Cardiac muscle cell (in vitro differentiated cells and primary cell): ENCODE results near the gene GFPT1. TPM values are rescaled to one million over a fixed set of nuclear protein-coding genes. Genes with fewer than 3 reads are reported as not detected.

Experiments used
- DNase-seq, 2 donors: peaks; one replicate each; pipeline versions ENCODE4 v3.0.0 to v3.0.0-alpha.2; 2010 to 2017; ENCODE audit warnings: low read depth in 1 of 2, low spot score in 1 of 2
- H3K27ac ChIP-seq: fragments of 200-600 bp; sonication (generic); 2 replicates; pipeline ENCODE4 v1.5.1; 2016
- H3K27me3 ChIP-seq: fragments of 200-600 bp; sonication (generic); 2 replicates; pipeline ENCODE4 v1.6.0; 2016; ENCODE audit warnings: control low read depth
- H3K36me3 ChIP-seq: fragments of 200-600 bp; sonication (generic); 2 replicates; pipeline ENCODE4 v1.5.1; 2016; ENCODE audit warnings: control low read depth
- H3K4me1 ChIP-seq: fragments of 200-600 bp; sonication (generic); 2 replicates; pipeline ENCODE4 v1.8.1; 2017; ENCODE audit warnings: low read depth, mild to moderate bottlenecking, mixed run types
- H3K4me3 ChIP-seq: fragments of 200-600 bp; sonication (generic); 2 replicates; pipeline ENCODE4 v1.5.1; 2016; ENCODE audit warnings: mild to moderate bottlenecking
- H3K9me3 ChIP-seq: fragments of 200-600 bp; sonication (generic); 2 replicates; pipeline ENCODE4 v1.5.1; 2017; ENCODE audit warnings: low read depth, mild to moderate bottlenecking, control low read depth
- polyA plus RNA-seq: library from polyadenylated mRNA; unstranded; fragments of >200 nt; fragmentation: Nextera tagmentation; extraction: Ambion mirVana; gene quantifications from 2 replicates; pipeline ENCODE4 v1.2.1, GENCODE V29; 2016
- total RNA-seq: library from RNA; depleted of rRNA; stranded (reverse); fragments of >200 nt; gene quantifications from 2 replicates; pipeline ENCODE4 v1.2.3, GENCODE V29; 2016
- TF ChIP-seq, protein P1 (sequence below): IDR thresholded peaks from 2 replicates; pipeline ENCODE4 v1.5.1; 2012; ENCODE audit warnings: low read depth, mild to moderate bottlenecking, low read length

GFPT1 gene
- total and polyA plus RNA-seq, 2 experiments from 2014 or later = 22.4 to 31.7 TPM

DNA sequence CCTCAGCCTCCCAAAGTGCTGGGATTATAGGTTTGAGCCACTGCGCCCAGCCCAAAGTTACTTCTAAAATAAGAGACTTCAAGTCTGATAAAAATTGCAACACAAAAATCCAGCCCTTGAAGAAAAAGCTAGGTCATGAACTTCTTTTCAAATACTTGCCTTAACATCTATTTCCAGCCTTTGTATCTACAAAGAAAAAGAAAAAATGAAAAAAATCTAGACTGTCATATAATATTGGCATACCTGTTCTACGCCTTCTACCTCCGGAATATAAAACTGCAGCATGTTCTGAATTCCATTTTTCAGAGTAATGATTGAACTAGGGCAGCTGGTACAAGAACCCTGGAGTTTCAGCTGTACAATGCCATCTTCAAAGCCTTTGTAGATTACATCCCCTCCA, 13.1 kb upstream of the GFPT1 start:
- H3K27me3 ChIP-seq = no peaks in the 10 kb centered on the region
- DNase-seq = no peak
- no peak overlapping the region for H3K27ac ChIP-seq
- H3K4me1 ChIP-seq = no peaks in the 10 kb centered on the region
- H3K4me3 ChIP-seq = no peak overlapping the region
- H3K9me3 ChIP-seq = no peaks in the 10 kb centered on the region
- TF ChIP-seq, protein P1, sequence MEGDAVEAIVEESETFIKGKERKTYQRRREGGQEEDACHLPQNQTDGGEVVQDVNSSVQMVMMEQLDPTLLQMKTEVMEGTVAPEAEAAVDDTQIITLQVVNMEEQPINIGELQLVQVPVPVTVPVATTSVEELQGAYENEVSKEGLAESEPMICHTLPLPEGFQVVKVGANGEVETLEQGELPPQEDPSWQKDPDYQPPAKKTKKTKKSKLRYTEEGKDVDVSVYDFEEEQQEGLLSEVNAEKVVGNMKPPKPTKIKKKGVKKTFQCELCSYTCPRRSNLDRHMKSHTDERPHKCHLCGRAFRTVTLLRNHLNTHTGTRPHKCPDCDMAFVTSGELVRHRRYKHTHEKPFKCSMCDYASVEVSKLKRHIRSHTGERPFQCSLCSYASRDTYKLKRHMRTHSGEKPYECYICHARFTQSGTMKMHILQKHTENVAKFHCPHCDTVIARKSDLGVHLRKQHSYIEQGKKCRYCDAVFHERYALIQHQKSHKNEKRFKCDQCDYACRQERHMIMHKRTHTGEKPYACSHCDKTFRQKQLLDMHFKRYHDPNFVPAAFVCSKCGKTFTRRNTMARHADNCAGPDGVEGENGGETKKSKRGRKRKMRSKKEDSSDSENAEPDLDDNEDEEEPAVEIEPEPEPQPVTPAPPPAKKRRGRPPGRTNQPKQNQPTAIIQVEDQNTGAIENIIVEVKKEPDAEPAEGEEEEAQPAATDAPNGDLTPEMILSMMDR = no peak
- peaks cover 39% of the 10 kb centered on the region for H3K36me3 ChIP-seq

DNA sequence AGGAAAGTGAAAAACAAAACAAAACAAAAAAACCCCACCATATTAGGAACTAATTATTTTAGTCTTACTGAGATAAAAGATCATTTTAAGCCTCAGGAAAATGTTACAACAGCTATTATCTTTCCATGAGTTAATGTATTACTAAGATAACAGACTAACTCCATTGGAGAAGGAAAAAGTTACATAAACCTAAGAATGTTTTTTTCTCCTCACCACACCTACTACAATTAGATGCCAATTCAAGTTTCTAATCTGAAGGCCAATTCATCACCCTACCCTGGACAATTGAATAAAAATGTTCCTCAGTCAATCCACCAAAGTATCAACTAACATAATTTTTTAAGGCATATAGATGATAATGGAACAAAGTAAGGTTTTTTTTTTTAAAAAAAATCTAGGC, 10.2 kb upstream of the GFPT1 start:
- Histone ChIP-seq H3K9me3 (no peaks in the 10 kb centered on the region), H3K36me3 (peaks cover 35% of the 10 kb centered on the region), H3K27ac (no peak overlapping the region), H3K4me1 (no peaks in the 10 kb centered on the region), H3K4me3 (no peak overlapping the region), H3K27me3 (no peaks in the 10 kb centered on the region)
- no peak for DNase-seq
- TF ChIP-seq, protein P1 = no peak

GRCh38 chr2:69395866-69396265, 8.8 kb upstream of the GFPT1 start:
- H3K9me3 ChIP-seq = no peaks in the 10 kb centered on the region
- peaks cover 30% of the 10 kb centered on the region for H3K36me3 ChIP-seq
- DNase-seq = no peak
- H3K4me1 ChIP-seq = no peaks in the 10 kb centered on the region
- TF ChIP-seq, protein P1 = no peak
- no peak overlapping the region for H3K27ac ChIP-seq
- no peak overlapping the region for H3K4me3 ChIP-seq
- H3K27me3 ChIP-seq = no peaks in the 10 kb centered on the region

- Histone ChIP-seq H3K9me3 (no peaks in the 10 kb centered on the region), H3K27me3 (no peaks in the 10 kb centered on the region), H3K27ac (no peak overlapping the region), H3K36me3 (peaks cover 12% of the 10 kb centered on the region), H3K4me1 (peaks cover under 1% of the 10 kb centered on the region), H3K4me3 (no peak overlapping the region)
- TF ChIP-seq, protein P1 = no peak
- DNase-seq = no peak
Observed at GRCh38 chr2:69393963-69394362, 6.9 kb upstream of the GFPT1 start.

DNA sequence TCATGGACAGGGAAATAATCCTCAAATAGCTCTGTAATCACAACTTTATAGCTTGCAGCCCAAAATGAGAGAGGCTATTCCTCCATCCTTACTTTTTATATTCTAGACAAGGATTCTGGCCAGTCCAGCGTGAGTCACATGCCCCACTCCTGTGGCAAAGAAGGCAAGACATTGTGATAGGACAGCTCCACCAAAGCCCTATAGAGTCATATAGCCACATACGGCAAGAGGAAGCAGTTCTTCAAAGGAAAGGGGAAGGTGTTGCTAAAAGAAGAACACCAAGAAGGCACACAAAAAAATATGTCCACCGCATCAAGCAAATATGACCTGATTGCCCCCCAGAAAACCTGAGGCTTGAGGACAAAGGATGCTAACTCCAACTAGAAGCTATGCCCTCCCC, 3.4 kb upstream of the GFPT1 start:
- Histone ChIP-seq H3K4me3 (no peak overlapping the region), H3K27me3 (no peaks in the 10 kb centered on the region), H3K9me3 (no peaks in the 10 kb centered on the region), H3K27ac (no peak overlapping the region), H3K36me3 (peaks cover 4% of the 10 kb centered on the region), H3K4me1 (peaks cover 9% of the 10 kb centered on the region)
- TF ChIP-seq, protein P1 = no peak
- no peak for DNase-seq

DNA sequence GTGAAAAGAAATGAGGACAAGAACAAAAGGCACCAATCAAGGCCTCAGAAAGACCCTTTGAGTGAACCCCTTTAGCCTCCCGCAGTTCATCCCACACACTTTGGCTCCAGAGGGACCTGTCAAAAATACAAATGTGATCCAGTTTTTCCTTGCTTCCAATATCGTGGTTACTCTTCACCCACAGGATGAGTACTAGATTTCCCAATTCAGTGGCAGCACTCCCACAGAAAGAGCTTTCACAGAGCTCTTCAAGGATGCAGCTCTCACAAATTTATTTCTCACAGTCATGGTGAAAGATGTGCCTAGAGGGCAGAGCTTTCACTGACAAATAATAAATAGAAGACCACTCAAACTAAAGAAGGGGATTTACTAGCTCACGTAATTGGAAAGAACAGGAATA, 3.0 kb upstream of the GFPT1 start:
- peak in 1 of 2 donors; percentile 61 for DNase-seq
- Histone ChIP-seq H3K4me1 (peaks cover 9% of the 10 kb centered on the region), H3K36me3 (peaks cover 4% of the 10 kb centered on the region), H3K27ac (no peak overlapping the region), H3K4me3 (no peak overlapping the region), H3K27me3 (no peaks in the 10 kb centered on the region), H3K9me3 (no peaks in the 10 kb centered on the region)
- TF ChIP-seq, protein P1 = no peak
